GM12878 (cell line): Measurements from ENCODE around the gene NHERF1. TPM values are rescaled to one million over a fixed set of nuclear protein-coding genes. Genes with fewer than 3 reads are reported as not detected.

Experiments
- ATAC-seq: fragments of 200-7000 bp; cut with Tn5 transposase; 3 replicates; pipeline ENCODE4 v1.9.1; 2020; ENCODE audit warnings: mild to moderate bottlenecking, moderate library complexity
- BruUV-seq: library from RNA; stranded (reverse); fragments of 400-500 nt; replicated peaks from 2 replicates; lab custom pipeline; 2021; lab: Mats Ljungman, UMichigan
- CTCF ChIA-PET: fragments of 300-600 bp; sonication (Branson Sonifier 250); formaldehyde crosslinking; extraction: SDS; loops from one replicate; lab custom pipeline; 2021; ENCODE audit warnings: inconsistent platforms; lab: Yijun Ruan, JAX
- POLR2A ChIA-PET: fragments of 350-600 bp; formaldehyde crosslinking; extraction: SDS; loops from one replicate; lab custom pipeline; 2021; ENCODE audit warnings: inconsistent platforms; lab: Charles Lee
- RAD21 ChIA-PET: fragments of 300-600 bp; sonication (Branson Sonifier 250); formaldehyde crosslinking; loops from one replicate; lab custom pipeline; 2023; ENCODE audit warnings: antibody characterized with exemption; ENCODE audit not compliant: unreplicated experiment; lab: Charles Lee
- SMC1A ChIA-PET: fragments of 300-600 bp; sonication (Branson Sonifier 250); formaldehyde crosslinking; loops from one replicate; lab custom pipeline; 2023; ENCODE audit not compliant: unreplicated experiment, uncharacterized antibody; lab: Charles Lee
- DNase-seq: peaks from one replicate; pipeline ENCODE4 v3.0.0-alpha.2; 2011; ENCODE audit warnings: low read depth, low spot score
- FAIRE-seq: peaks from 3 replicates; lab custom pipeline; 2011; peaks lifted over from hg19 to GRCh38; lab: Jason Lieb, UNC
- H2AFZ ChIP-seq: 2 replicates; pipeline ENCODE4 v1.6.0; 2011; ENCODE audit warnings: low read depth, low read length, control low read depth; ENCODE audit not compliant: control insufficient read depth
- H3K27ac ChIP-seq: 2 replicates; pipeline ENCODE4 v1.5.1; 2011; ENCODE audit warnings: control low read depth; ENCODE audit not compliant: control insufficient read depth, insufficient read depth
- H3K27me3 ChIP-seq, 2 experiments: replicated peaks in 1 of 2; 2 replicates each; pipeline versions ENCODE4 v1.6.0 to v1.6.1; 2011; ENCODE audit warnings: low read length in 1 of 2; ENCODE audit not compliant: control insufficient read depth in 2 of 2, insufficient read depth in 2 of 2
- H3K36me3 ChIP-seq, 2 experiments: 2 replicates each; pipeline ENCODE4 v1.5.1; 2011; ENCODE audit warnings: low read length in 1 of 2; ENCODE audit not compliant: control insufficient read depth in 2 of 2, insufficient read depth in 2 of 2
- H3K4me1 ChIP-seq: 2 replicates; pipeline ENCODE4 v1.6.1; 2011; ENCODE audit warnings: mild to moderate bottlenecking, low read length, moderate library complexity, mixed read lengths; ENCODE audit not compliant: control insufficient read depth, insufficient read depth
- H3K4me2 ChIP-seq: 2 replicates; pipeline ENCODE4 v1.6.0; 2011; ENCODE audit warnings: control low read depth; ENCODE audit not compliant: control insufficient read depth, insufficient read depth
- H3K4me3 ChIP-seq: fragments of 200-600 bp; sonication (generic); 2 replicates; pipeline ENCODE4 v1.5.1; 2016
- H3K79me2 ChIP-seq: 2 replicates; pipeline ENCODE4 v1.6.0; 2011; ENCODE audit warnings: low read length; ENCODE audit not compliant: control insufficient read depth, insufficient read depth
- H3K9ac ChIP-seq: 2 replicates; pipeline ENCODE4 v1.8.0; 2011; ENCODE audit warnings: low read length, control low read depth, mixed read lengths; ENCODE audit not compliant: control insufficient read depth, insufficient read depth
- H3K9me3 ChIP-seq: replicated peaks from 3 replicates; pipeline ENCODE4 v1.5.1; 2011; ENCODE audit warnings: mild to moderate bottlenecking, low read length; ENCODE audit not compliant: control insufficient read depth, insufficient read depth
- H4K20me1 ChIP-seq: 2 replicates; pipeline ENCODE4 v1.6.0; 2011; ENCODE audit not compliant: control insufficient read depth, insufficient read depth
- CBX3 ChIP-seq: fragments of 200-600 bp; sonication (generic); IDR thresholded peaks from 2 replicates; pipeline ENCODE4 v1.6.1; 2016; ENCODE audit warnings: low read depth, borderline replicate concordance
- GABPA ChIP-seq: IDR thresholded peaks from 2 replicates; pipeline ENCODE4 v1.6.1; 2014; ENCODE audit warnings: antibody characterized with exemption, low read depth, mild to moderate bottlenecking, inconsistent platforms
- GATAD2B ChIP-seq: fragments of 450-650 bp; conservative IDR thresholded peaks from 2 replicates; pipeline ENCODE4 v1.6.1; 2017; ENCODE audit warnings: low read depth, mild to moderate bottlenecking, moderate library complexity
- IKZF1 ChIP-seq: fragments of 450-650 bp; conservative IDR thresholded peaks from 2 replicates; pipeline ENCODE4 v1.6.1; 2017; ENCODE audit warnings: antibody characterized with exemption, mild to moderate bottlenecking
- IRF3 ChIP-seq: fragments of 450-650 bp; IDR thresholded peaks from 2 replicates; pipeline ENCODE4 v1.6.1; 2014; ENCODE audit warnings: mild to moderate bottlenecking
- KDM1A ChIP-seq: fragments of 200-600 bp; sonication (generic); IDR thresholded peaks from 2 replicates; pipeline ENCODE4 v1.6.1; 2016; ENCODE audit warnings: borderline replicate concordance
- NR2C1 ChIP-seq: fragments of 450-650 bp; IDR thresholded peaks from 2 replicates; pipeline ENCODE4 v1.6.1; 2017; ENCODE audit warnings: antibody characterized with exemption, mild to moderate bottlenecking, moderate library complexity
- SMARCA5 ChIP-seq: fragments of 450-650 bp; IDR thresholded peaks from 2 replicates; pipeline ENCODE4 v1.6.1; 2017; ENCODE audit warnings: mild to moderate bottlenecking
- STAT1 ChIP-seq: fragments of 450-650 bp; conservative IDR thresholded peaks from 2 replicates; pipeline ENCODE4 v1.6.1; 2014; ENCODE audit warnings: antibody characterized with exemption, mild to moderate bottlenecking
- ZNF622 ChIP-seq: fragments of 450-650 bp; IDR thresholded peaks from 2 replicates; pipeline ENCODE4 v1.6.1; 2017; ENCODE audit warnings: mild to moderate bottlenecking, inconsistent platforms
- WGBS: methylation state at CpG from one replicate; pipeline ENCODE4 v1.1.6; 2016; ENCODE audit warnings: low lambda C conversion rate; ENCODE audit not compliant: insufficient replicate concordance, insufficient coverage; ENCODE audit errors: missing lambda C conversion rate; 5-methylcytosine and 5-hydroxymethylcytosine counted together
- in situ Hi-C: fragments of 300-500 bp; cut with MboI; formaldehyde crosslinking; loops from 9 replicates; pipeline ENCODE4 v1.14.3; 2018; ENCODE audit warnings: mixed read lengths
- intact Hi-C: fragments of 100-400 bp; cut with micrococcal nuclease; formaldehyde crosslinking; loops from one replicate; pipeline ENCODE4 v1.14.2; 2022; ENCODE audit not compliant: unreplicated experiment
- polyA plus RNA-seq, 11 experiments: library from polyadenylated mRNA; depleted of rRNA in 4 of 11; unstranded in 6 of 11; stranded (reverse) in 5 of 11; fragments of >200 nt; fragmentation: Nextera tagmentation in 4 of 11; fragmentation: Illumina TruSeq in 1 of 11; extraction: Ambion mirVana in 4 of 11; extraction: Trizol in 1 of 11; gene quantifications; 1 replicate in 1 of 11; 2 replicates in 10 of 11; pipeline versions ENCODE4 v1.2.1 to v1.2.3, GENCODE V29; 2011 to 2016; ENCODE audit warnings: inconsistent platforms in 2 of 11, missing spikeins in 2 of 11, low read depth in 1 of 11
- total RNA-seq, 4 experiments: library from RNA; depleted of rRNA in 3 of 4; stranded (reverse); fragments of >200 nt in 3 of 4; fragmentation: Illumina TruSeq in 1 of 4; extraction: Trizol in 1 of 4; gene quantifications; 2 replicates each; pipeline versions ENCODE4 v1.2.1 to v1.2.3, GENCODE V29; 2013 to 2021
- TF ChIP-seq, protein P1 (sequence below): fragments of 450-650 bp; IDR thresholded peaks from 2 replicates; pipeline ENCODE4 v1.6.1; 2017; ENCODE audit warnings: antibody characterized with exemption, mild to moderate bottlenecking, moderate library complexity

The NHERF1 gene
- total and polyA plus RNA-seq, 10 of the 15 experiments (the other 5 are each of a cell fraction or from before 2014, with no cell fraction given): 13.4 to 61.6 (median 39.0) TPM

DNA sequence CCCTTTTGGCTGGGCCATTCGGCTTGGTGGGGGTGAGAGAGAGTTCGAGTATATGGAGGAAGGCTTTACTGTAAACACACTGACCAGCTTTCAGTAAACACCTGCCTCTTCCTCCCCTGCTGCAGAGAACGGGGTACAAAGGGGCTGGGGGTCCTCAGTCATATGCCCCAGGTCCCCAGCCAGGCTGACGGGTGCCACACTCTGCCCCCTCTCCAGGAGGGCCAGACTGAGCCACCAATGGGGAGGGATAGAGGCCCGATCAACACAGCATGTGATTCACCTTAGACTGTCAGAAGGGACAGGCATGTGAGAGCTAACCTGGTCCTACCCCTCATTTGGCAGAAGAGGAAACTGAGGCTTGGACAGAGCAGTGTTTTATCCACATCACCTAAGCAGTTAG lies 13.0 kb downstream of the NHERF1 start (continued):
- no peak for TF ChIP-seq KDM1A
- no peak for TF ChIP-seq STAT1
- TF ChIP-seq, all 136 proteins: peak for 0

DNA sequence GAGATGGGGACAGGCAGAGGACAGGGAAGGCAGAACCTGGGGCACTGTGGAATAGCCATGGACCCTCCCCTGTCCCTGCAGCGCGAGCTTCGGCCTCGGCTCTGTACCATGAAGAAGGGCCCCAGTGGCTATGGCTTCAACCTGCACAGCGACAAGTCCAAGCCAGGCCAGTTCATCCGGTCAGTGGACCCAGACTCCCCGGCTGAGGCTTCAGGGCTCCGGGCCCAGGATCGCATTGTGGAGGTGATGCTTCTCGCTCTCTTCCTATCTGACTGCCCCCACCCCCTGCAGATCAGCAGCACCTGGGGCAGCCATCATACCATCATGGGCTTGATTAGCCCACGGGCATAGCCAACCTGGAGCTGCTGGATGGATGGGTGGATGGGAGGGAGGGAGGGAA lies 13.5 kb downstream of the NHERF1 start:
- H3K27me3 ChIP-seq: no peaks in the 10 kb centered on the region
- ATAC-seq: no peak
- SMC1A ChIA-PET: no interaction called here
- TF ChIP-seq IRF3 (no peak), GABPA (no peak), ZNF622 (no peak), CBX3 (no peak), NR2C1 (no peak), GATAD2B (no peak), IKZF1 (no peak), SMARCA5 (no peak)
- TF ChIP-seq, protein P1, sequence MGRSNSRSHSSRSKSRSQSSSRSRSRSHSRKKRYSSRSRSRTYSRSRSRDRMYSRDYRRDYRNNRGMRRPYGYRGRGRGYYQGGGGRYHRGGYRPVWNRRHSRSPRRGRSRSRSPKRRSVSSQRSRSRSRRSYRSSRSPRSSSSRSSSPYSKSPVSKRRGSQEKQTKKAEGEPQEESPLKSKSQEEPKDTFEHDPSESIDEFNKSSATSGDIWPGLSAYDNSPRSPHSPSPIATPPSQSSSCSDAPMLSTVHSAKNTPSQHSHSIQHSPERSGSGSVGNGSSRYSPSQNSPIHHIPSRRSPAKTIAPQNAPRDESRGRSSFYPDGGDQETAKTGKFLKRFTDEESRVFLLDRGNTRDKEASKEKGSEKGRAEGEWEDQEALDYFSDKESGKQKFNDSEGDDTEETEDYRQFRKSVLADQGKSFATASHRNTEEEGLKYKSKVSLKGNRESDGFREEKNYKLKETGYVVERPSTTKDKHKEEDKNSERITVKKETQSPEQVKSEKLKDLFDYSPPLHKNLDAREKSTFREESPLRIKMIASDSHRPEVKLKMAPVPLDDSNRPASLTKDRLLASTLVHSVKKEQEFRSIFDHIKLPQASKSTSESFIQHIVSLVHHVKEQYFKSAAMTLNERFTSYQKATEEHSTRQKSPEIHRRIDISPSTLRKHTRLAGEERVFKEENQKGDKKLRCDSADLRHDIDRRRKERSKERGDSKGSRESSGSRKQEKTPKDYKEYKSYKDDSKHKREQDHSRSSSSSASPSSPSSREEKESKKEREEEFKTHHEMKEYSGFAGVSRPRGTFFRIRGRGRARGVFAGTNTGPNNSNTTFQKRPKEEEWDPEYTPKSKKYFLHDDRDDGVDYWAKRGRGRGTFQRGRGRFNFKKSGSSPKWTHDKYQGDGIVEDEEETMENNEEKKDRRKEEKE: no peak
- H3K36me3 ChIP-seq: peaks cover 0 to 2% of the 10 kb centered on the region in 2 experiments; a peak in 2 of 4 replicates
- no peak for FAIRE-seq
- H3K4me2 ChIP-seq: no peak overlapping the region
- CTCF ChIA-PET: interaction anchor here (2.9 to 5.2 kb wide), 2 partner anchors 8 to 25 kb away, joined by 20 read pairs; partner anchors contain the start of gene RAB37
- WGBS: 99% methylated on average over 10 of the region's 11 CpGs
- no peak overlapping the region for H3K4me3 ChIP-seq
- H3K9ac ChIP-seq: no peak overlapping the region
- BruUV-seq: no TSS peak
- RAD21 ChIA-PET: no interaction called here
- no peaks in the 10 kb centered on the region for H3K9me3 ChIP-seq
- H3K4me1 ChIP-seq: peaks cover 21% of the 10 kb centered on the region
- no peak overlapping the region for H2AFZ ChIP-seq
- POLR2A ChIA-PET: no interaction called here
- intact Hi-C loops: no loop called here
- in situ Hi-C loops: no loop called here
- no peak overlapping the region for H3K27ac ChIP-seq
- DNase-seq: no peak
- peaks cover 8% of the 10 kb centered on the region for H3K79me2 ChIP-seq
- no peaks in the 10 kb centered on the region for H4K20me1 ChIP-seq
